SK-N-SH (cell line): Measurements from ENCODE around the gene DNAJC24. TPM values are rescaled to one million over a fixed set of nuclear protein-coding genes. Genes with fewer than 3 reads are reported as not detected.

Source experiments
- CTCF ChIA-PET: fragments of 300-600, 350-600 bp; formaldehyde crosslinking; extraction: SDS; loops from one replicate; lab custom pipeline; 2021; lab: Yijun Ruan, JAX
- POLR2A ChIA-PET: fragments of 350-600 bp; sonication (Branson Sonifier 250); formaldehyde crosslinking; extraction: SDS; loops from one replicate; lab custom pipeline; 2020; ENCODE audit warnings: antibody characterized with exemption, inconsistent platforms; lab: Yijun Ruan, JAX
- DNase-seq: peaks from one replicate; pipeline ENCODE4 v3.0.0; 2012
- H2AFZ ChIP-seq: fragments of 200-600 bp; sonication (generic); 2 replicates; pipeline ENCODE4 v1.8.1; 2016; ENCODE audit warnings: antibody characterized with exemption, mild to moderate bottlenecking, low read depth
- H3F3A ChIP-seq: fragments of 200-600 bp; sonication (generic); replicated peaks from 2 replicates; pipeline ENCODE3; 2016; ENCODE audit warnings: antibody characterized with exemption, mild to moderate bottlenecking; ENCODE audit not compliant: insufficient read depth
- H3K27ac ChIP-seq, 2 experiments: fragments of 200-500 bp in 1 of 2; fragments of 200-600 bp in 1 of 2; sonication (Bioruptor generic) in 1 of 2; sonication (generic), shearing (Covaris generic) in 1 of 2; 2 replicates each; pipeline versions ENCODE4 v1.5.1 to v1.6.1; 2014 to 2016; ENCODE audit warnings: low read depth in 2 of 2, inconsistent platforms in 1 of 2, low read length in 1 of 2, mild to moderate bottlenecking in 1 of 2, mixed read lengths in 1 of 2
- H3K27me3 ChIP-seq: fragments of 200-600 bp; sonication (generic), shearing (Covaris generic); 2 replicates; pipeline ENCODE4 v1.6.1; 2016; ENCODE audit warnings: mixed run types; ENCODE audit not compliant: insufficient read depth
- H3K36me3 ChIP-seq, 2 experiments: fragments of 200-500 bp in 1 of 2; fragments of 200-600 bp in 1 of 2; sonication (Bioruptor generic) in 1 of 2; sonication (generic) in 1 of 2; replicated peaks in 1 of 2; 2 replicates each; pipeline versions ENCODE3 to v1.5.1; 2014 to 2016; ENCODE audit warnings: low read length in 1 of 2, mild to moderate bottlenecking in 1 of 2; ENCODE audit not compliant: insufficient read depth in 2 of 2, control insufficient read depth in 1 of 2
- H3K4me1 ChIP-seq, 2 experiments: fragments of 200-500 bp in 1 of 2; fragments of 200-600 bp in 1 of 2; sonication (Bioruptor generic) in 1 of 2; sonication (generic), shearing (Covaris generic) in 1 of 2; 2 replicates each; pipeline versions ENCODE4 v1.5.1 to v1.6.1; 2014 to 2016; ENCODE audit warnings: low read depth in 1 of 2, low read length in 1 of 2, mixed run types in 1 of 2; ENCODE audit not compliant: insufficient read depth in 2 of 2, control insufficient read depth in 1 of 2
- H3K4me2 ChIP-seq: fragments of 200-600 bp; sonication (generic), shearing (Covaris generic); 2 replicates; pipeline ENCODE4 v1.6.1; 2017; ENCODE audit warnings: mixed run types
- H3K4me3 ChIP-seq, 2 experiments: fragments of 200-500 bp in 1 of 2; fragments of 200-600 bp in 1 of 2; sonication (Bioruptor generic) in 1 of 2; sonication (generic), shearing (Covaris generic) in 1 of 2; 2 replicates each; pipeline versions ENCODE4 v1.5.1 to v1.8.1; 2014 to 2016; ENCODE audit warnings: low read depth in 2 of 2, inconsistent platforms in 1 of 2, low read length in 1 of 2, mild to moderate bottlenecking in 1 of 2, mixed read lengths in 1 of 2, moderate library complexity in 1 of 2
- H3K79me2 ChIP-seq: fragments of 200-600 bp; sonication (generic); 2 replicates; pipeline ENCODE4 v1.8.1; 2017; ENCODE audit warnings: mild to moderate bottlenecking; ENCODE audit not compliant: insufficient read depth
- H3K9ac ChIP-seq: fragments of 200-600 bp; sonication (generic); 2 replicates; pipeline ENCODE4 v1.6.1; 2017; ENCODE audit warnings: mixed run types
- H3K9me2 ChIP-seq: fragments of 200-600 bp; sonication (generic); 2 replicates; pipeline ENCODE4 v1.6.1; 2017; ENCODE audit warnings: mixed run types
- H3K9me3 ChIP-seq: fragments of 200-600 bp; sonication (generic); 2 replicates; pipeline ENCODE4 v1.6.1; 2017; ENCODE audit warnings: mixed run types, mild to moderate bottlenecking, moderate library complexity
- H4K20me1 ChIP-seq: fragments of 200-600 bp; sonication (generic); 2 replicates; pipeline ENCODE4 v1.6.1; 2017; ENCODE audit warnings: mild to moderate bottlenecking, mixed run types; ENCODE audit not compliant: insufficient read depth
- CHD2 ChIP-seq: fragments of 150-350 bp; IDR thresholded peaks from 2 replicates; pipeline ENCODE4 v1.6.1; 2018; ENCODE audit warnings: low read length; ENCODE audit not compliant: partially characterized antibody
- CTCF ChIP-seq: fragments of 200-600 bp; sonication (generic); IDR thresholded peaks from 2 replicates; pipeline ENCODE4 v1.6.1; 2017; ENCODE audit warnings: antibody characterized with exemption, mild to moderate bottlenecking, moderate library complexity
- FOXJ3 ChIP-seq: sonication (generic); formaldehyde crosslinking; IDR thresholded peaks from 2 replicates; pipeline ENCODE4 v1.5.1; 2020; ENCODE audit warnings: mild to moderate bottlenecking, missing genetic modification reagents
- GATA2 ChIP-seq: sonication (generic); formaldehyde crosslinking; IDR thresholded peaks from 2 replicates; pipeline ENCODE4 v1.5.0; 2020; ENCODE audit warnings: mild to moderate bottlenecking, missing genetic modification reagents
- JUND ChIP-seq: IDR thresholded peaks from 2 replicates; pipeline ENCODE4 v1.4.0; 2012
- MAX ChIP-seq: IDR thresholded peaks from 2 replicates; pipeline ENCODE4 v1.4.0; 2012; ENCODE audit warnings: low read depth
- MEF2A ChIP-seq: IDR thresholded peaks from 2 replicates; pipeline ENCODE4 v1.4.0; 2012; ENCODE audit warnings: low read depth, borderline replicate concordance
- NRF1 ChIP-seq: IDR thresholded peaks from 2 replicates; pipeline ENCODE4 v1.6.1; 2012; ENCODE audit warnings: low read depth, mild to moderate bottlenecking, low read length
- POLR2AphosphoS5 ChIP-seq: IDR thresholded peaks from 2 replicates; pipeline ENCODE4 v1.6.1; 2012; ENCODE audit warnings: low read depth, low read length
- RCOR1 ChIP-seq: fragments of 150-350 bp; IDR thresholded peaks from 2 replicates; pipeline ENCODE4 v1.6.1; 2017; ENCODE audit warnings: antibody characterized with exemption, low read length
- TAF1 ChIP-seq: IDR thresholded peaks from 2 replicates; pipeline ENCODE4 v1.6.1; 2012; ENCODE audit warnings: low read depth, mild to moderate bottlenecking, low read length, moderate library complexity, borderline replicate concordance
- WGBS: methylation state at CpG from one replicate; pipeline ENCODE4 v1.1.6; 2017; ENCODE audit warnings: low lambda C conversion rate; 5-methylcytosine and 5-hydroxymethylcytosine counted together
- polyA plus RNA-seq, 3 experiments: library from polyadenylated mRNA; depleted of rRNA; stranded (reverse); fragments of >200 nt; gene quantifications; 2 replicates each; pipeline ENCODE4 v1.2.3, GENCODE V29; 2012
- TF ChIP-seq, protein P1 (sequence below): IDR thresholded peaks from 2 replicates; pipeline ENCODE4 v1.4.0; 2012; ENCODE audit warnings: low read depth, borderline replicate concordance

The DNAJC24 gene
- polyA plus RNA-seq, 1 of the 3 experiments (the other 2 are of a cell fraction), result 6.2 TPM

- TF ChIP-seq CTCF, result peak; percentile 66
Measured at GRCh38 chr11:31340903-31341572, 28.6 kb upstream of the DNAJC24 start (continued).

DNA sequence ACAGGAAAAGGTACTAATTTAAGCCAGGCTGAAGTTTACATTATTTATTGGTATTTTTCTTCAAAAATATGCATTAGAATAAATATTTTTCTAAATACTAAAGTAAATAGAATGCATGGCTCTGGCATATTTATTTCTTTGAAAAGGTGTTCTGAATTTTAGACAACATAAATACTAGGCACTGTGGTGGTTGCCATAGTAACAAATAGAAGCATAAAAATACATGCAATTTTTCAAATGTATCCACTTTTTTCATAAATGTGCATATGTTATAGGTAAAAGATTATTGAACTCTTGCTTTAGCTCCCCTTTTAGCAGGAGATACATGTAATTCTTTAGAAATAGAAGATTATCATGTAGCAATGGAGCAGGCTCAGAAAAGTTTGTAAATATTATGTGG, 18.5 kb upstream of the DNAJC24 start:
- H4K20me1 ChIP-seq, result no peaks in the 10 kb centered on the region
- no peak overlapping the region for H3K4me2 ChIP-seq
- H3K9ac ChIP-seq, result no peak overlapping the region
- no peak overlapping the region for H3K4me3 ChIP-seq
- ChIA-PET POLR2A (no interaction called here), CTCF (interaction anchor here (1.5 kb wide), 1 partner anchor 10 kb away, joined by 6 read pairs; no protein-coding TSS in a partner anchor)
- H3K36me3 ChIP-seq, result no peaks in the 10 kb centered on the region
- H3K79me2 ChIP-seq, result no peaks in the 10 kb centered on the region; the same call in 1 of the 2 replicates
- no peak overlapping the region for H2AFZ ChIP-seq
- H3K9me2 ChIP-seq, result no peaks in the 10 kb centered on the region
- H3K9me3 ChIP-seq, result no peaks in the 10 kb centered on the region
- no peak overlapping the region for H3K27ac ChIP-seq
- DNase-seq, result no peak
- TF ChIP-seq TAF1 (no peak), RCOR1 (no peak), CTCF (no peak), POLR2AphosphoS5 (no peak), MEF2A (no peak)
- TF ChIP-seq, protein P1, sequence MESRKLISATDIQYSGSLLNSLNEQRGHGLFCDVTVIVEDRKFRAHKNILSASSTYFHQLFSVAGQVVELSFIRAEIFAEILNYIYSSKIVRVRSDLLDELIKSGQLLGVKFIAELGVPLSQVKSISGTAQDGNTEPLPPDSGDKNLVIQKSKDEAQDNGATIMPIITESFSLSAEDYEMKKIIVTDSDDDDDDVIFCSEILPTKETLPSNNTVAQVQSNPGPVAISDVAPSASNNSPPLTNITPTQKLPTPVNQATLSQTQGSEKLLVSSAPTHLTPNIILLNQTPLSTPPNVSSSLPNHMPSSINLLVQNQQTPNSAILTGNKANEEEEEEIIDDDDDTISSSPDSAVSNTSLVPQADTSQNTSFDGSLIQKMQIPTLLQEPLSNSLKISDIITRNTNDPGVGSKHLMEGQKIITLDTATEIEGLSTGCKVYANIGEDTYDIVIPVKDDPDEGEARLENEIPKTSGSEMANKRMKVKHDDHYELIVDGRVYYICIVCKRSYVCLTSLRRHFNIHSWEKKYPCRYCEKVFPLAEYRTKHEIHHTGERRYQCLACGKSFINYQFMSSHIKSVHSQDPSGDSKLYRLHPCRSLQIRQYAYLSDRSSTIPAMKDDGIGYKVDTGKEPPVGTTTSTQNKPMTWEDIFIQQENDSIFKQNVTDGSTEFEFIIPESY, result no peak
- H3K27me3 ChIP-seq, result peaks cover 11% of the 10 kb centered on the region; the same call in 1 of the 2 replicates
- H3F3A ChIP-seq, result no peaks in the 10 kb centered on the region
- H3K4me1 ChIP-seq, result no peaks in the 10 kb centered on the region

DNA sequence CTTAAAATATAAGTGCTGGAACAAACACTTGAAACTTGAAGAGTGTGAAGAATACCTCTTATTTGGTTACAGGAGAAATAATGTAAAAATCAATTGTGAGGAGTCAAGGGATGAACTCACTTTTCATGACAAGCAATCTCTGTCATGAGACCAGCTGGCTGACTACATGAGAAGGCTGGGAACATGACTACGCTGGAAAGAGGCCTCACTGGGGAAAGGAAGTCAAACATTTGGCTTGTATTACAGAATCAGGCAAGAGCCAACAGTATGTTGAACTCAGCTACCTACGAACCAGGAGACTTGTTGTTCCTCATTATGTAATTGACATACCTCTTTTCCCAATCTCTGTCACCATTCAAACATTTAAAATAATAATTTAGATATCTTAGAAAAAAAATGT, 14.5 kb upstream of the DNAJC24 start:
- Histone ChIP-seq H3K9me2 (no peaks in the 10 kb centered on the region), H3K4me2 (no peak overlapping the region), H3K9me3 (no peaks in the 10 kb centered on the region), H2AFZ (no peak overlapping the region), H3K79me2 (no peaks in the 10 kb centered on the region; the same call in 1 of the 2 replicates), H3K36me3 (no peaks in the 10 kb centered on the region), H3K27me3 (peaks cover 11% of the 10 kb centered on the region; the same call in 1 of the 2 replicates), H4K20me1 (no peaks in the 10 kb centered on the region), H3F3A (no peaks in the 10 kb centered on the region), H3K27ac (no peak overlapping the region), H3K4me1 (no peaks in the 10 kb centered on the region), H3K4me3 (no peak overlapping the region), H3K9ac (no peak overlapping the region)
- ChIA-PET POLR2A (no interaction called here), CTCF (interaction anchor here (1.1 kb wide), 1 partner anchor 45 kb away, joined by 3 read pairs; no protein-coding TSS in a partner anchor)
- no peak for DNase-seq
- 28% methylated on average over 2 of the region's 2 CpGs for WGBS
- no peak for TF ChIP-seq RCOR1
- no peak for TF ChIP-seq JUND
- TF ChIP-seq FOXJ3 (CRISPR knock-in tag), result no peak
- no peak for TF ChIP-seq MAX
- no peak for TF ChIP-seq CHD2
- no peak for TF ChIP-seq NRF1
- no peak for TF ChIP-seq GATA2
